ENCODE measurements around the gene UQCC2.

The UQCC2 gene

DNA sequence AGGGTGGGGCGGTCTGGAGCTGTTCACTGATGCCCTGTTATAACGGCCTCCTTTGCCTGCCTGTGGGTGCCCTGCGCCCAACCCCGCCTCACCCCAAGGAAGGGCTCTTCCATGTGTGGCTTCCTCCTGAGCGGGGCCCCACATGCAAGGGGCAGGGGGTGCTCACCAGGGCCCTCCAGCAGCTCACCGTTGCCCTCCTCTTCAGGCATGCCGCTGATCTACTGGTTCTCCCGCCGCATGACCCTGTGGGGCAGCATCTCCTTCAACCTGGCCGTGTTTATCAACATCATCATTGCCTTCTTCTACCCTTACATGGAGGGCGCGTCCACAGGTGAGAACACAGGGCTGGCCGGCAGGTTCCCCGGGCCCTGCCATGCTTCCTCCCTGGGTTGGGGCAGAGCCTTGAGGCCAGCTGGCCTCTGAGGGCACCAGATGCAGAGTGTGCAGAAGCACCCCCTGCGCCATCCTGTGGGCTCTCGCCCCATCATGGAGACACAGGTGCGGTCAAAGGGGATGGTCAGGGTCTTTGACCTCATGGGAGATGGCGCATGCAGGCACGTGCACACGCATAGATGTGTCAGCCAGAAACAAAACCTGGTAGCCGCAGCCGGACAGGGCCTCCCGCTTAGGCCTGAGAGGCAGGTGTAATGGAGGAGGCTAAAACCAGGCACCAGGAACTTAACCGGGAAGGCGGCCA lies 22.9 kb downstream of the UQCC2 start:
- no peak for DNase-seq

DNA sequence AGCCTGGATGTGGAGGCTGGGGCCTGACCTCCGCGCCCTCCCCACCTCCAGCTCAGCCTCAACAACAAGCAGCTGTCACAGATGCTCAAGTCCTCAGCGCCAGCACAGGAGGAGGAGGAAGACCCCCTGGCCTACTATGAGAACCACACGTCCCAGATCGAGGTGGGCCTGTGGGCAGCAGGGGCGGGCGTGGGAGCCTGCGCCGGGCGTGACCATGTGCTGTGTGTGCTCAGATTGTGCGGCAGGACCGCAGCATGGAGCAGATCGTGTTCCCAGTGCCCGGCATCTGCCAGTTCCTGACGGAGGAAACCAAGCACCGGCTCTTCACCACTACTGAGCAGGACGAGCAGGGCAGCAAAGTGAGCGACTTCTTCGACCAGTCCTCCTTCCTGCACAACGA lies 23.5 kb downstream of the UQCC2 start:
- DNase-seq = no peak

GRCh38 chr6:33686981-33687975 lies 24.2 kb downstream of the UQCC2 start:
- DNase-seq = no peak

DNA sequence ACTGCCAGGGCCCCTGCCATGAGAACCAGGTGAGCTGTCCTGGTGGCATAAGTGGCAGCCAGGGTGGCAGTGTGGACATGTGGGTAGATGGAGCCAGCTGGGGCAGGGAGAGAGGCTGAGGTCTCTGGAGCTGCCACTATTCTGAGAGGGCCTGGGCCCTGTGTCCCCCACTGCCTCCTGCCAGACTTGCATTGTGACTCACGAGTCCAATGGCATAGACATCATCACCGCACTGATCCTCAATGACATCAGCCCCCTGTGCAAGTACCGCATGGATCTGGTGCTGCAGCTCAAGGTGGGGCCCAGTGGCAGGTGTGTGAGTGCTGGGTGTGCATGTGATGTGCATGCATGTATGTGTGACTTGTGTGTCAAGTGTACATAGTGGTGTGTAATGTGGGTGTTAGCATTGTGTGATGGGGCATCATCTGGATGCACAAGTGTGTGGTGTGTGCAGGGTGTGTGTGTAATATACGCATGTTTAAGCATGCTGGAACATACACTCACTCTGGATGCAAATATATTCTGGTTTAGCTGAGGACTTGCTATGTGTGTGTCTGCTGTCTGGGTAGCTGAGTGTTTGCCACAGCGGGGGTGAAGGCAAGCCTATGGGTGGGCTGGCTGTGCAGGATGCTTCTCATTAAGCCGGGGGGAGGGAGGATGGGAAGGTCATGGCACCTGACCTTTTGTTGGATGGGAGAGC lies 25.1 kb downstream of the UQCC2 start:
- DNase-seq = no peak

- DNase-seq = no peak
Measured at GRCh38 chr6:33685411-33686224, 25.9 kb downstream of the UQCC2 start.

- no peak for DNase-seq
Measured at GRCh38 chr6:33684983-33685382, 26.5 kb downstream of the UQCC2 start.

DNA sequence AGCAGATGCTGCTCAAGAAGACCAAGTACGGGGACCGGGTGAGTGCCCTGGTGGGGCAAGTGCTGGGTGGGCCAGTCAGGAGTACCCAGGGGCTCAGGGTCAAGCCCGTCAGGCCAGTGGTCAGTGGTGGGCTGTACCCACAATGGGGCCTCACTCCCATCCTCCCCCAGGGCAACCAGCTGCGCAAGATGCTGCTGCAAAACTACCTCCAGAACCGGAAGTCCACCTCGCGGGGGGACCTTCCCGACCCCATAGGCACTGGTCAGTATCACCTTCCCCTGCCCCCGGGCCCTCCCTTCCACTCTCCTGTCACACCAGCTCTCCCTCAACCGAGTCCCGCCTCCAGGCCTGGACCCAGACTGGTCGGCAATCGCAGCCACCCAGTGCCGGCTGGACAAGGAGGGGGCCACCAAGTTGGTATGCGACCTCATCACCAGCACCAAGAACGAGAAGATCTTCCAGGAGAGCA lies 27.0 kb downstream of the UQCC2 start:
- DNase-seq = no peak

GRCh38 chr6:33683576-33684427 lies 27.7 kb downstream of the UQCC2 start:
- no peak for DNase-seq

GRCh38 chr6:33683051-33683571 lies 28.4 kb downstream of the UQCC2 start:
- no peak for DNase-seq

DNA sequence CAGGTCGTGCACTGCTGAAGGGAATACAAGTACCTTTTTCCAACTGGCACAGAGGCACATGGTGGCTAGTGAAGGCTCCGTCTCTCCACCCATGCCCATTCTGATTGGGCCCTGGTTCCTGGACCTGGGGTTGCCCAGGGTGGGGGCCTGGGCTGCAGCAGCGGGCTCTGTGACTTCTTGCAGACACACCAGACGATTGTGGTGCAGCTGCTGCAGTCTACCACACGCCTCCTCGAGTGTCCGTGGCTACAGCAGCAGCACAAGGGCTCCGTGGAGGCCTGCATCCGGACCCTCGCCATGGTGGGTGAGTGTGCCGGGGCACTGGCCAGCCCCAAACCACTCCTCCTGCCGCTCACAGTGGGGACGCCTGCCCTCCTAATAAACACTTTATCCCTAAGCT lies 29.2 kb downstream of the UQCC2 start:
- DNase-seq = no peak

GRCh38 chr6:33679761-33680160 lies 31.7 kb downstream of the UQCC2 start:
- no peak for DNase-seq

- DNase-seq = no peak
Measured at GRCh38 chr6:33678932-33679490, 32.5 kb downstream of the UQCC2 start.

DNA sequence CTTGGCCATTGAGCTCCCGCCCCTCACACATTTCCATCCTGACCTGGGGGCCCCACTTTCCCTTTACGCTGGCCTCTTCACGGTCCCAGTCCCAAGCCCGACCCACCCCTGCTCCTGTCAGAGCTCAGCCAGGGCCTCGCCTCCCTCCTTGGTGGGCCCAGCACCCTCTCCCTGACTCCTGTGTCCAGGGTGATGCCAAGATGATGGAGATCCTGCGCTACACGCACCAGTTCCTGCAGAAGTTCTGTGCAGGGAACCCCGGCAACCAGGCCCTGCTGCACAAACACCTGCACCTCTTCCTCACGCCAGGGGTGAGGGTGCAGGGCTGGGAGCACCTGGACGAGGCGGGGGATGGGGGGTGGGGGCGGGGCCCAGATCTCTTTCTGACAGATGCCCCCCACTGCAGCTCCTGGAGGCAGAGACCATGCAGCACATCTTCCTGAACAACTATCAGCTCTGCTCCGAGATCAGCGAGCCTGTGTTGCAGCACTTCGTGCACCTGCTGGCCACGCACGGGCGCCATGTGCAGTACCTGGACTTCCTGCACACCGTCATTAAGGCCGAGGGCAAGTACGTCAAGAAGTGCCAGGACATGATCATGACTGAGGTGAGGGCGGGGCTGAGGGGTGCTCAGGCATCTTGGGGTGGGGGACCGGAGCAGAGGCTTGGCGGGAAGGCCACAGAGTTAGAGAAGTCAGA lies 33.1 kb downstream of the UQCC2 start:
- DNase-seq = no peak

GRCh38 chr6:33677689-33678088 lies 33.8 kb downstream of the UQCC2 start:
- no peak for DNase-seq

GRCh38 chr6:33677143-33677660 lies 34.3 kb downstream of the UQCC2 start:
- no peak for DNase-seq

DNA sequence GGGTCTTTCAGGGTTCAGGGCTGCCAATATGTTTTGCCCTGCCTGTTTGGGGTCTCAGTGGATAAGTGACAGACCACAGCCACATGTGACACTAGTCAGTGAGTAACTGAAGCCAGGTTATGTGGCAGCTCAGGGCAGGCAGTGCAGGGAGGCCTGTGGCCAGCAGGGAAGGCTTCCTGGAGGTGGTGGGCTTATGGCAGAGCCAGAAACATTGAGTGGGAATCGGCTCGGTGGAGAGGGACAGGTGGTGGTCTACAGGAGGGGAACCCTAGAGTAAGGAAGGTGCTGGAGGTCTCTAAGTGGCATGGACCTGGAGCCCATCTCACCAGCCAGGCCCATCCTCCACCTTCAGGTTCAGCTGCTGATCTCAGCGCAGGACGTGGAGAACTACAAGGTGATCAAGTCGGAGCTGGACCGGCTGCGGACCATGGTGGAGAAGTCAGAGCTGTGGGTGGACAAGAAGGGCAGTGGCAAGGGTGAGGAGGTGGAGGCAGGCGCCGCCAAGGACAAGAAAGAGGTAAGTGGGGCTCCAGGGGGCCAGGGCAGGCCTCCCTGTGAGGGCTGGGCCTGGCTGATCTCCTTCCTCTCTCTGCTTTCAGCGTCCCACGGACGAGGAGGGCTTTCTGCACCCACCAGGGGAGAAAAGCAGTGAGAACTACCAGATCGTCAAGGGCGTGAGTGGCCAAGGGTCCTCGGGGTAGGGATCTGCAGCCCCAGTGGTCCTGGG lies 34.9 kb downstream of the UQCC2 start:
- DNase-seq = no peak

DNA sequence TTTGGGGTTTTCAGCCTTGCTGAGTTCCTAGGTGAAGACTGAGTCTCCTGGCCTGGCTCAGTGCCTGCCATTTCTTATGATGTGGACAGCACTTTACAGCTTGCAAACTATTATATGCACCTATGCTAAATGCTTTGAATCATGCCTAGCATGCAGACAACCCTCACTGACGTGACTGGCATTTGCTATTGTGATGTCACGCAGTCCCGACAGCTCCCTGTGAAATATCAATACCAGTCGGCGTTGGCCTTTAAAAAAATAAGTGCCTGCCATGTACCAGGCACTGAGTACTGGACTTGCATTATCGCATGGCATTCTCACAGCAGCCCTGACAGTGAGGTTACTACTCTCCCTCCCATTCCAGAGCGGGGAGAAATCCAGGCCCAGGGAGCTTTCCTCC lies 35.5 kb downstream of the UQCC2 start:
- no peak for DNase-seq

- no peak for DNase-seq
Measured at GRCh38 chr6:33673851-33674250, 37.6 kb downstream of the UQCC2 start.

GRCh38 chr6:33672808-33673207 lies 38.7 kb downstream of the UQCC2 start:
- no peak for DNase-seq

Data from CD4-positive, alpha-beta T cell treated with Interleukin-15 for 1 hour (primary cell).